ENCODE results near the gene CMIP. TPM values are rescaled to one million over a fixed set of nuclear protein-coding genes. Genes with fewer than 3 reads are reported as not detected.

The CMIP gene
- total RNA-seq, 1 experiment from 2014 or later: 16.0 TPM

DNA sequence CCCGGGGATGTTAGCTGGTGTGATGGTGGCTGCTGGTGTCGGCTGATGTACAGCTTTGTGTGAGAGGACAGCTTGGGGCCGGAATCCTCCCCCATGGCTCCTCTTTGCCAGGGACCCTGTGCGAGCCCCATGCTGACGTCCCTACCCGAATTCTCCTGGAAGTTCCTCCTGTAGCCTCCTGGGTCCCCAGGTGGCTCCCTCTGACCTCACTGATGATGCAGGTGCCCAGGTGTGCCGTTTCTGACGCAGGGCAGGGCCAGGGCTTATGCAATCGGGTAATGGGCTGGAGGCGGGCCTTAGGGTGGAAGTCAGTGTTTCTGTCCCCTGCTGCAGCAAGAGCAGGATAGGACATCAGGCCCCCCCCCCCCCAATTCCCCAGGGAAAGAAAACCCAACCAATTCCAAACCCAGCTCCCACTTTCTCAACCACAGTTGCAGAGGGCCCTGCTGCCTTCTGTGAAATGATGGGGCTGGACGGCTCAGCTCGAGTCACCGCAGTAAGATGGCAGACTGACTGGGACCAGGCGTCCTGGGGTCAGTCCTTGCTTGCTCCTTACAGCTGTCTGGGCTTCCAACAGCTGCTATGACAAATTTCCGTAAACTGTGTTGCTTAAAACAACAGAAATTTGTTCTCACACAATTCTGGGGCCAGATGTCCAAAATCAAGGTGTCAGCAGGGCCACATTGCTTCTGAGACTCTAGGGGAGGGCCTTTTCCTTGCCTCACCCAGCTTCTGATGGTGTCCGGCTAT, 195.5 kb downstream of the CMIP start:
- DNase-seq (ENCODE audit: low read depth): no peak
- in situ Hi-C loops (cut with HindIII; ENCODE audit: low pct_unique_long_range_greater_than_20kb, low sequenced_read_pairs): no loop called here

DNA sequence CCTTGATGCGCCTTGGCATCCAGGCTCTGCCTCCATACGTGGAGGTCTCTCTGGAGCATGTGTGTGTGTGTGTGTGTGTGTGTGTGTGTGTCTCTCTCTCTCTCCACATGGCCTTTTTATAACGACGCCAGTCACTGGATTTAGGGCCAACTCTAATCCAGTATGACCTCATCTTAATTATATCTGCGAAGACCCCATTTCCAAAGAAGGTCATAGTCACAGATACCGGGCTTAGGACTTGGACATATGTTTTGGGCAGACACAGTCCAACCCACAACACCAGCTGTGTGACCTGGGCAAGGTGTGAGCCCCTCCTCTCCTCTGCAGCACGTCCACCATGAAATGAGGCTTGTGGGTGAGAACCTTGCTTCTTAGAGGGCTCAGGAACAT, 196.1 kb downstream of the CMIP start:
- in situ Hi-C loops (cut with HindIII; ENCODE audit: low pct_unique_long_range_greater_than_20kb, low sequenced_read_pairs): no loop called here
- DNase-seq (ENCODE audit: low read depth): no peak

DNA sequence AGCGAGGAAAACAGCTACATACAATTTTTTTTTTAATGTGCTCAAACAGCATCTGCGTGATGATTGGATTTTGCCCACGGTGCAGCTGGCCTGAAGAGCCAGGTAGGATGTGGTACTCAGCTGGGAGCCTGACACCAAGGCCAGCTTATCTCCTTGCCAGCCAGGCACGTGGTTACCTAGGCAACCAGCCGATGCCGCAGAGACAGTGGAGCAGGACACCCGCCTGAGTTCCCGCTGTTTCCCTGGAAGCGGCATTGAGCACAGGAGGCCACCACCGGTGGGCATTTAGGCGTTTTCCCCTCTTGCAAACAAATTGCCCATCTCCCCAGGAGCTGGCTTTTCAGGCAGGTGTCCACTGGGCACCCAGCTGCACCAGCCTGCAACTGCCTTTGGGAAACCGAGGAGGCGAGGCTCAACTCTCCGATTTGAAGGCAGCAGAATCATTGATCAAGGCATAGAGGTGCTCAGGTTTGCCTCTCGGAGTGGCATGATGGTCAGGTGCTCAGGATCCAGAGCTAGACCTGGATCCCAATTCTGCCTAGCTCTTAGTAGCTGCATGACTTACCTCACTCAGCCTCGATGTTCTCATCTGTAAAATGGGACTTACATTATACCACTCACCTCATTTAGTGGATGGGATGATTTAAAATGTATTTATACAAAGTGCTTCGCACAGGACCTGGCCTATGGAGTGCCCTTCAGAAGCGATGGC, 196.9 kb downstream of the CMIP start:
- DNase-seq (ENCODE audit: low read depth): no peak
- in situ Hi-C loops (cut with HindIII; ENCODE audit: low pct_unique_long_range_greater_than_20kb, low sequenced_read_pairs): no loop called here

DNA sequence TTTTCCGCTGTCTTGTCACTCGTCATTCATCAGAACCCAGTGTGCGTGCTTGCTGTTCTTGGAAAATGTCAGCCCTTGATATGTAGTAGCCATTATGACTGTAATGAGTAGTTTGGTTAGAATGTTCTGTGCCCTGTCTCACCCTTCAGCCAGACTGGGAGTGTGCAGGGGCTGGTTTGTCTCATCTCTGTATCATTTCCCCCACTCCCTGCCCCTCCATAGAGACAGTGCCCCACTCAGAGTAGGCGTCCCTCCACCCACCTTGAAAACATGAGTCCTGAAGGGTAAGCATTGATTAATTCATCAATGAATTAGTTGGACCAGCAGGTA, 197.5 kb downstream of the CMIP start:
- in situ Hi-C loops (cut with HindIII; ENCODE audit: low pct_unique_long_range_greater_than_20kb, low sequenced_read_pairs): no loop called here
- DNase-seq (ENCODE audit: low read depth): no peak

DNA sequence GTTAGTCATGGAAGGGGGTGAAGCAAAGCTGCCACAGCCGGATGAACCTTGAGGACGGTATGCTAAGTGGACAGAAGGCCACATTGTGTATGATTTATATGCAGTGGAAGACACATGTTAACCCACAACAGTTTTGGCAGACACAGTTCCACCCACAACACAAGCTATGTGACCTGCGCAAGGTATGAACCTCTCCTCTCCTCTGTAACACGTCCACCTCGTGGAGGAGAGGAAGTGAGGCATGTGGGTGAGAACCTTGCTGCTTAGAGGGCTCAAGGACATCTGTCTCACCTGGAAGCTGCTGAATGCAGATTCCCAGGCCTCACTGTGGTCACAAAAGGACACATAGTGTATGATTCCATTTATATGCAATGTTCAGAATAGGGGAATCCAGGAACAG, 198.3 kb downstream of the CMIP start:
- in situ Hi-C loops (cut with HindIII; ENCODE audit: low pct_unique_long_range_greater_than_20kb, low sequenced_read_pairs): no loop called here
- DNase-seq (ENCODE audit: low read depth): no peak

DNA sequence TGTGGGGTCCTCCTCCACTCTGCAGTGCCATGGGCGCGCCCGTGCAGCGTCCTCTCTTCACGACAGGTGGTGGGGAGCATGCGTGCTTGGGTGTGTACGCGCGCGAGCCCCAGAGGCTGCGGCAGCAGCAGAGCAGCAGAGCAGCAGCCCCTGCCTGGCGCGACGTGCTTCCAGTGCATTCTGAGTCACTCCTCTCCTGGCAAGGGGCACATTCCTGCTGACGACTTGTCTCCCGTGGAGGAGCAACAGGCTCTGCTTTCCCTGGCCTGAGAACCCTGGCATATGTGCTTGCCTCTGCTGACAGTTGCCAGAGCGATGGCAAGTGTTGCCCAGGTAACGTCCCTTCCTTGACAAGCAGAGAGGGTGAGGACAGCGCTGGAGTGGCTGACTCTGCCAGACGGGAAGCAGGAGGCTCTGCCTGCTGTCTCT, 200.7 kb downstream of the CMIP start:
- in situ Hi-C loops (cut with HindIII; ENCODE audit: low pct_unique_long_range_greater_than_20kb, low sequenced_read_pairs): no loop called here
- peak; percentile 81 for DNase-seq (ENCODE audit: low read depth)

DNA sequence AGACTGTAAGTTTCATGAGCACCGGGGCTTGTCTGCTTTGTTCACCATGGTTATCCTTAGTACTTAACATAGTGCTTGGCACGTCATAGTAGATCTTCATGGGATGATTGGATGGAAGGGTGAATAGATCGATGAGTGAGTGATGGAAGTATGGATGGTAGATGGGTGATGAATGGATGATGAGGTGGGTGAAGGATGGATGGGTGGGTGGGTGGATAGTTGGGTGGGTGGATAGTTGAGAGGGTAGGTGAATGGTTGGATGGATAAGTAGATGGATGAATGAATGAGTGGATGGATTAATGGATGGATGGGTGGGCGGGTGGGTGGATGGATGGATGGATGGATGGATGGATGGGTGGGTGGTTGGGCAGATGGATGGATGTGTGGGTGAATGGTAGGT, 201.3 kb downstream of the CMIP start:
- in situ Hi-C loops (cut with HindIII; ENCODE audit: low pct_unique_long_range_greater_than_20kb, low sequenced_read_pairs): no loop called here
- DNase-seq (ENCODE audit: low read depth): no peak

DNA sequence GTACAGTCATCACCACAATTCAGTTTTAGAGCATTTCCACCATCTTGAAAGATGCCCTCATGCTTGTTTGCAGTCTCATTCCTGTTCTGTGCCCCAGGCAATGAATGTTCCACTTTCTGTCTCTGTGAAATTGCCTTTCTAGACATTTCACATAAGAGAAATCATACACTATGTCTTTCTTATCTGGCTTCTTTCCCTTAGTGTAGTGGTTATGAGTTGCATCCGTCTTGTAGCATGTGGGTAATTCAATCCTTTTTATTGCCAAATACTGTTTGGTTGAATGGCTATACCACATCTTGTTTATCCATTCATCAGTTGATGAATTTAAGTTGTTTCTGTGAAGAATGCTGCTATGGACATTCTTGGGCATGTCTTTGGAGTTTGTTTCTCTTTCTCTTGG, 202.0 kb downstream of the CMIP start:
- DNase-seq (ENCODE audit: low read depth): no peak
- in situ Hi-C loops (cut with HindIII; ENCODE audit: low pct_unique_long_range_greater_than_20kb, low sequenced_read_pairs): no loop called here

DNA sequence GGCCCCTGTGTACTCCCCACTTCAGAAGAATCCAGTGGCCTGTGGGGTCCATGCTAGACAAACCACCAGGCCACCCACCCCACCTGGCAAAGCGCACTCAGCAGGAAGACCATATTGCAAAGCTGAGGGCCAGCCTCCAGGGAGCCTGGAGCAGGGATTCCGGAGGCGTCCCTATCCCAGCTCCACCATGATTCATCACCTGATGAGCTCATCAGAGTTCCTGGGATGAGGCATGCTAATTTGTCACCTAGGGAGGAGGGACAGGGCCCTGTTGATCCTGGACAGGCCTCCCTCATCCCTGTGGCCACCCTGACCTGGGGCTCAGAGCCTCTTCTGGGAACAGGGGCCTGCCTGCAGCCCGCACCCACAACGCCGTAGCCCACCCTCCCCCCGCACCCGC, 202.9 kb downstream of the CMIP start:
- DNase-seq (ENCODE audit: low read depth): peak; percentile 75
- in situ Hi-C loops (cut with HindIII; ENCODE audit: low pct_unique_long_range_greater_than_20kb, low sequenced_read_pairs): no loop called here

DNA sequence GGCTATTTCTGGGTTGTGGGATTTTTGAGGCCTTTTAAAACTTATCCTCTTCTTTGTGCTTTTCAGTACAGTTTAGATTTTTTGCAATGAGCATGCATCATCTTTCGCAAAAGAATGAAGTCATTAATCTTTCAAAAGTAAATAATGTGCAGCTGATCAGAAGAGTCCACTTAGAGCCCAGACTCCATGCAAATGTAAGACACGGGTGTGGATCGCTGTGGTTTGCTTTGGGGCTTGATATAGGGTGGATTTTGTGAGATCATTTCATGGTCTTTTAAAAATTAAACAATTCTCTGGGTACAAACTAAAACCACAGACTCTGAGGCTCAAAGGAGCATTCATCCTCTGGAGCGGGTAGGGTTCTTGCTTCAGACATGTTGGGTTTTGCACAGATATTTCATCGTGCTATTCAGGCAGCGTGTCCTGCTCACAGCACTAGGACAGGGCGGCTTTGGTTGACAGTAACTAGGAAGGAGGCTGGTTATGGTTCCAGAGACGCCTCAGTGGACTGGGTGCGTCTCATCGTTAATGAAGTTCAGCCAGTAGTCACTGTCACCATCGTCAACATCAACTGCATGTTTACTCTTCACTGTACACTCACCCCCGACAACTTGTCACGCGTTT, 205.1 kb downstream of the CMIP start:
- in situ Hi-C loops (cut with HindIII; ENCODE audit: low pct_unique_long_range_greater_than_20kb, low sequenced_read_pairs): no loop called here

DNA sequence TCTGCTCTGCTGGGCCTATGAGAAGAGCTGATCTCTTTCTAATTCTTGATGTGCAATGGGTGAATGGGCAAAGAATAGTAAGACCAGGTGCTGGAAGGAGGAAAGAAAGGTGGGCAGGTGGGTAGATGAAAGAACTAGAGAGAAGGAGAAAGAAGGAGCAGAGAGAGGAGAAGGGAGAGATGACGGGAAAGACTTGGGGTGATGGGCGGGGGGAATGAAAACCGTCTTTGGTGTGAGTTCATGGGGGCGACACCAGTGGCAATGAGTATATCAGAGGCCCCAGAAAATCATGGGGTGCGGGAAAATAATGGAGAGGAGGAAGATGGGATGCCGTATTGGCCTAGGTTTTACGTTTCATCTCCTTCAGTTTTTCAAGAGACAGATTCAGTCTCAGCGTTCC, 205.7 kb downstream of the CMIP start:
- in situ Hi-C loops (cut with HindIII; ENCODE audit: low pct_unique_long_range_greater_than_20kb, low sequenced_read_pairs): no loop called here
- DNase-seq (ENCODE audit: low read depth): no peak

More for the DNA sequence above, 205.1 kb downstream of the CMIP start:
- DNase-seq (ENCODE audit: low read depth): no peak

DNA sequence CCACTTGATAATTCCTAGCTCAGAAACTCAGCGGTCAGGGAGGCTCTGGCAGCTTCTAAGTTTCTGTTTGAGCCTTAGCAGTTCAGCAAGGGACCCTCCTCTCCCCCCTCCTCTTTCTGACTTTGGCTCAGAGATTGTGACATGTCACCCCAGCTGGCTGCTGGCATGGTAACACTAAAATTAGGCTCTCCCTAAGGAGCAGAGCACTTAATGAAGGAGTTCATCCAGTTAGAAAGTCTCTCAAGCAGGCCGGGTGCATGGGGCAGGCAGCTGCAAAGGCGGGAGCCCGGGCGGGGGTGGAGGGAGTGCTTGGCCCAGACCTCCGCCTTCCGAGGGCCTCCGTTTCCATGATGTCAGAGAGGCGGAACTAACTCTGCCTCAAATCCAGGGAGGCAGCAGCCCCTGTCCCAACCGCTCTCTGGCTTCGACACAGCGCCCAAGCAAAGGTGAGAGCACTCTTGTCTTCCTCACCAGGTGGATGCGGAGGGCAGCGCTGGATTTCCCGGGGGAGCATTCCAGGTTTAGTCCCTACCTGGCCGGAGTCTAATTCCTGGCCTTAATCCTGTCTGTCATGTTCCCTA, 206.5 kb downstream of the CMIP start:
- in situ Hi-C loops (cut with HindIII; ENCODE audit: low pct_unique_long_range_greater_than_20kb, low sequenced_read_pairs): no loop called here
- DNase-seq (ENCODE audit: low read depth): no peak

DNA sequence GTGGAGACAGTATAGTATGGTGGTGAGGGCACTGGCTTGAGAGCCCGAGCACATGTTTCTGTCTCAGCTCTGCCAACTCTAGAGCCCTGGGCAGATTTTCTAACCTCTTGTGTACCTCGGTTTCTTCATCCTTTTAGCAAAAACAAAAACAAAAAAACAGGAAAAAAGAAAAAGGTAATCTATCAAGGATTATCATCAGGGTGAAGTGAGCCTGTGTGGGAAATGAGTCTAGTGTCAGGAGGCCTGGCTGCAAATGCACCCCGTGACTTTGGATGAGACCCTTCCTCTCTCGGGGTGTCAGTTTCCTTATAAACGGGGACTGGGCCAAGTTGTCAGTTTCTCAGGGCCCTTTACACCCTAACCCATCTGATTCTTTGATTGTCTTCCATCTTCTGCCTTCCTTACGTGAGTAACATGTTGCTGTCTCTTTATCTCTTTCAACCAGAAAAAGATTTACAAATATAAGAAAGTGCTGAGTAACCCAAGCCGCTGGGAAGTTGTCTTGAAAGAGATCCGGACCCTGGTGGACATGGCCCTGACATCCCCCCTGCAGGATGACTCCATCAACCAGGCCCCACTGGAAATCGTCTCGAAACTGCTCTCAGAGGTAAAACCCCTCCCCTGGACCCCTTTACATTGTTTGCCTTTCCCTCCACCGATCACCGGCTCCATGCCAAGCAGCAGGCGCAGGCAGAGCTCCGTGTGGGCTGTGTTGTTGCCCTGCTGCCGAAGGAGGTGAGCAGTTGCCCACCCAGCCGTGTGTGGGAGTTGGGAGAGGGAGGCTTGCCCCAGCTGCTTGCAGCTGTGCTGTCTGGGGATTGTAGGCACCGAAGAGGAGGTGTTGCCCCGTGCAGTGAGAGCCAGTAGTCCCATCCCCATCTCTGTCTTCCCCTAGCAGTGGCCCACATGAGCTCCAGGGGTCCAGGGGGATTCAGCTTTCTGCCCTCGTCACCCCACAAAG, 207.4 kb downstream of the CMIP start:
- no peak for DNase-seq (ENCODE audit: low read depth)
- in situ Hi-C loops (cut with HindIII; ENCODE audit: low pct_unique_long_range_greater_than_20kb, low sequenced_read_pairs): no loop called here

DNA sequence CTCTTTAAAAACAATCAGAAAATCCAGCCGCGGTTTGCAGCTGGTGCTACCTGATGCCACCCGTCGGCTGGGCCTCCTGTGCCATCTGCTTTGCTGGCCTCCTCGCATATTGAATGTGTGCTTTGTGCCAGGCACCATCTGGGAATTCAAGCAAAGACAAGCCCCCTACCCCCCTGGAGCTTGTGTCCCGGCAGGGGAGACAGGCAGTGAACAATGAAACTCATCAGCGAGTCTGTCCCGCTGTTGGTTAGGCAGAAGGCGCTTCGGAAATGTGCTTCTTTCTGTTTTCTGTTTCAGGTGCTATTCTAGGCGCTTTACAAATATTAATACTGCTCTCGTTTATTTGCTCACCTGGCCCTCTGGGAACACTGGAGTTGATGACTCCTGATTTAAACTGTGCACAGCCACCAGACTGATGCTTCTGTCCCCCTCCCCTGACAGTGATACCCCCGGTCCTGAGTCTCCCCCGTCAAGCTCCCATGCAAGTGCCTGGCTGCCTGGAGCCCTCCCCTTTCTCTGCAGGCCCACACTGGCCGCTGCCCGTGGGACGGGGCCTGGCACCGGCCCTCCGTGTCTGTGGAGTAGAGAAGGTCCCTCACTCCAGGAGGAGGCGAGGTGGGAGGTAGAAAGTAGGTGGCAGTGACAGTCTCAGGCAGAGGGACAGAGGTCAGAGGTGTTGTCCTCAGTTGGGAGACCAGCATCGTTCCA, 208.3 kb downstream of the CMIP start:
- no peak for DNase-seq (ENCODE audit: low read depth)
- in situ Hi-C loops (cut with HindIII; ENCODE audit: low pct_unique_long_range_greater_than_20kb, low sequenced_read_pairs): no loop called here

DNA sequence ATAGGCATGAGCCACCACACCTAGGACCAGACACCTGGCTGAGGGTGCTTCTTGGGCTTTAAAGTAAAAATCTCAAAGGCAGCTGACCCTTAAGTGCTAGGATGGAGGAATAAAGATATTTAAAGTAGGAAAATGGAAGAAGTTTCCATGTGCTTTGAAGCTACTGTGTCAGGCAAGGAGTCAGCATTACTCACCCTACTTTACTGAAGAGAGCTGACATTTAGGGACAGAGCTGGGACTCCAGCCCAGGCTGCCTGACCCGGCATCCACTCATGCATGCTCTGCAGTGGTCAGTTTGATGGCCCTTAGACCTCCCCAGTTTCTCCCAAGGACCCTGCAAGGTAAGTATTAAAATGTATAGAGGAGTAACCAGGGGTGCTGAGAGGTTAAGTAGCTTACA, 209.7 kb downstream of the CMIP start:
- in situ Hi-C loops (cut with HindIII; ENCODE audit: low pct_unique_long_range_greater_than_20kb, low sequenced_read_pairs): no loop called here

DNA sequence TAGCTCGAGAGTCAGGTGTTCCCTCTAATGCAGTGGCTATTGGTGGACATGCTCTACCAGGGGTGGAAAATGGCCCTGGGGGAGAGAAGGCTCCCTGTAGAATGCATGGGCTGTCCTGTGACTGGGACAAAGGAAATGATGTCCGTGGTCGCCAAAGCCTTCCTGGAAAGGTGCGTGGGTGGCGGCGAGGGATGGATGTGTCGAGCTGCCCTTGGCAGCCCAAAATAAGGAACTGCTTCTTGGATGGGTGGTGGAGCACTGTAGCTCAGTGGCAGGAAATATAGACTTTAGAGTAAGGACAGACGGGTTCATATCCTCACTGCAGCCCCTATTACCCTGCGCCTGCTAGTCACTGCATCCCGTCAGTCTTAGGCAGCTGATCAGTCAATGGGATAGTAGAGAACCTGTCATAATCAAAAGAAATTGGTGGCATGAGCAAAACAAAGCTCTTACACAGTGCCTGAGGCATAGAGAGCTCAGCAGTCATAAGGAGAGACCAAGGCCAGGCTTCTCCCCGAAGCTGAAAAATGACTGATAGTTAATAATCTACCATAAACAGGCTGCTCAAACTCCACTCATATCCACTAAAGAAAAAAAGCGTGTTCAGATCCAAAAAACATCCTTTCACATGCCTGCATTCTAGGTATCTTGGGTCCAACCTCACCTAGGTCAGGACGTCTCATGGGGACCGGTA, 211.0 kb downstream of the CMIP start:
- in situ Hi-C loops (cut with HindIII; ENCODE audit: low pct_unique_long_range_greater_than_20kb, low sequenced_read_pairs): no loop called here
- no peak for DNase-seq (ENCODE audit: low read depth)

More for the DNA sequence above, 209.7 kb downstream of the CMIP start:
- no peak for DNase-seq (ENCODE audit: low read depth)

DNA sequence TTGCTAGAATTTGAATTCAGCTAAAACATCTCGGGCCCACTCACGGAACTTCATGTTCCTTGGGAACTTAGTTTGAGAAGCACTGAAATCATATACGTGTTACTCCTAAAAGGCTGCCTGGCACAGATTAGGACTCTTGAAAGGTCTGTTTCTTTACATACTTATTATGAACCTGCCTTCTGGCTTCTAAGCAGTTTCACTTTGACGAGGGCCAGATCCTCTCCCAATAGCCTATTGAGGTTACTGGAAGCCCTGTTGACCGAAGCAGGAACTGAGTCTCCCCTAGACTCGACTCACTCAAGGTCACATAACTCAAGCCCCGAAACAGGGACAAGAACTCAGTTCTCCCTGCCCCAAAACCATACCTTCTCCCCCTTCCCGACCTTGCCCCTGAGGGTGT, 212.6 kb downstream of the CMIP start:
- in situ Hi-C loops (cut with HindIII; ENCODE audit: low pct_unique_long_range_greater_than_20kb, low sequenced_read_pairs): no loop called here
- no peak for DNase-seq (ENCODE audit: low read depth)

Data from Caki2 (cell line).